NCI-H69 (cell line): ENCODE data around the gene CCDC92.
A peak's percentile ranks its signal among the peaks of the same experiment; 100 is the strongest.

Experiments used
- DNase-seq: peaks from one replicate; lab custom pipeline; 2025; lab: John Stamatoyannopoulos, UW

Gene CCDC92, protein sequence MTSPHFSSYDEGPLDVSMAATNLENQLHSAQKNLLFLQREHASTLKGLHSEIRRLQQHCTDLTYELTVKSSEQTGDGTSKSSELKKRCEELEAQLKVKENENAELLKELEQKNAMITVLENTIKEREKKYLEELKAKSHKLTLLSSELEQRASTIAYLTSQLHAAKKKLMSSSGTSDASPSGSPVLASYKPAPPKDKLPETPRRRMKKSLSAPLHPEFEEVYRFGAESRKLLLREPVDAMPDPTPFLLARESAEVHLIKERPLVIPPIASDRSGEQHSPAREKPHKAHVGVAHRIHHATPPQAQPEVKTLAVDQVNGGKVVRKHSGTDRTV

GRCh38 chr12:123972457-123973401, at the start of gene CCDC92, which contains the start of gene ZNF664:
Gene CCDC92 (minus strand): TSS chr12:123972831. CDS start chr12:123944305, 28,526 bp downstream.
Gene ZNF664 (plus strand): TSS chr12:123973215. CDS start chr12:124012145, 38,930 bp downstream.
- DNase-seq, result peak; percentile 99

DNA sequence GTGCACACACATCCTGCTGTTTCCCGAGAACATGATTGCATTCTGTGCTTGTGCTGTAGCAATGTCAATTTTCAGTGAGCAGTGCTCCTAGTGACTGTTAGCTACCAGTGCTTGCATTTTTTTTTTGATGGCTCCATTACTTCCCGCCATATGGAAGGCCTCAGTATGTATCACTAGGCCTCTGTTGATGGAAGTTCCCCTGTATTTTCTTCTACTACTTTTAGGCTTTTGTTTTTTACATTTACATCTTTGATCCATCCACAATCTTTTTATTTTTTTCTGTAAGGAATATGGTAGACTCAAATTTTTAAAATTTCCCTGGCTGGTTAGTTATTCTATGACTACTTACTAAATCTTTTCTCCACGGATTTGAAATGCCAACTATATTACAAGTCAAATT, 49.5 kb upstream of the CCDC92 start:
- peak; percentile 15 for DNase-seq

DNA sequence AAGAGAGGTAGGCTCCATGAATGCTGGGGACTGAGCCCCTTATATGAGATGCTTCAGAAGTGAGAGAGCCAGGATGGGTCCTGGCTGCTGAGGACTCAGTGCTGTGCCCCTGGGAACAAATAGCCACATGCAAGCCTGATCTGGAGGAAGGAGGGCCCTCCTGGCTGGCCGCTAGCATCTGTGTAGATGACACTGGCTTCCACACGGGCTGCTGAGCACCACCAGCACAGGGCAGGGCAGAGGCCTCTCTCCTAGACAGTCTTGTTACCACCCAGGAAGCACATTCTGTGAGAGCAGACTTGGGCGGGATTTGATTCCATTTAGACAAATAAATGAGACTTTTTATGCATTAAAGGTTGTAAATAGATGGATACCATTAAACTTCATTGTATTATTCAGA, 48.4 kb upstream of the CCDC92 start:
- DNase-seq, result no peak

- DNase-seq, result no peak
Measured at GRCh38 chr12:124020514-124020949, 47.9 kb upstream of the CCDC92 start.

DNA sequence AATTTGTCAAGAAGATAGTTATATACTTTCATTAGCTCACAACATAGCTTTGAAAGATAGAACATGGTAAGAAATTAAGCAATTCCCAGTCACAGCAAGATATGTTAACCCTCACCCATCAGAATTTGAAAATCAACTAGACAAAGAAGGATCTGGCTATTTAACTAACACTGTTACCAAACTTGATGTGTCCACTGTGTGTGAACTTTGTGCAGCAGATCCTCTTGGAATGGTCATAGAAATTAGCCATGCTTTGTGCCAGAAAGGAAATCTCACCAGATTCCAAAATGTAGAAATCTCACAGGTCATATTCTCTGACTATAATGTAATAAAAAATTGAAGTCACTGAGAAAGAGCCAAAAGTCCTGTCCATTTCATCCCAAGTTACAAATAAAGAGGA, 46.5 kb upstream of the CCDC92 start:
- DNase-seq, result no peak

DNA sequence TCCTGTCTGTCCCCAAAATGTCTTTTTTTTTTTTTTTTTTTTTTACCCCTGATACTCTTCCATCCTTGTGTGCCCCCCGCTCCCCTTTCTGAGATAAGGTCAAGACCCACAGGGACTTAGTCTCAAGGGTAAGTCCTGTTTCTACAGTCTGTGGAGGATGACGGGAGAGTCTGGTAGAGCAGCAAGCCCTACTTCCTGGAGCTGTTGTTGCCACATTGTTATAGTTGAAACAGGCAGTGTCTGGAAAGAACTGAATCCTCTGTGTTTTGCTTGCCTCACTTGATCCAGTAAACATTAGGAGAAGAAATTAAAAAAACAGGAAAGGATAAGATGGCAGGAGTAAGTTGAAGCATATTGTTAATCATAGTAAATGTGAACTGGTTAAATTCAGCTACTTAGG, 45.9 kb upstream of the CCDC92 start:
- DNase-seq, result no peak

GRCh38 chr12:124017064-124017463, 44.4 kb upstream of the CCDC92 start:
- no peak for DNase-seq

- DNase-seq, result no peak
Measured at GRCh38 chr12:124015494-124016461, 43.1 kb upstream of the CCDC92 start.

- no peak for DNase-seq
Measured at GRCh38 chr12:124013073-124013472, 40.4 kb upstream of the CCDC92 start.

- no peak for DNase-seq
Measured at GRCh38 chr12:124011435-124012115, 38.9 kb upstream of the CCDC92 start.

DNA sequence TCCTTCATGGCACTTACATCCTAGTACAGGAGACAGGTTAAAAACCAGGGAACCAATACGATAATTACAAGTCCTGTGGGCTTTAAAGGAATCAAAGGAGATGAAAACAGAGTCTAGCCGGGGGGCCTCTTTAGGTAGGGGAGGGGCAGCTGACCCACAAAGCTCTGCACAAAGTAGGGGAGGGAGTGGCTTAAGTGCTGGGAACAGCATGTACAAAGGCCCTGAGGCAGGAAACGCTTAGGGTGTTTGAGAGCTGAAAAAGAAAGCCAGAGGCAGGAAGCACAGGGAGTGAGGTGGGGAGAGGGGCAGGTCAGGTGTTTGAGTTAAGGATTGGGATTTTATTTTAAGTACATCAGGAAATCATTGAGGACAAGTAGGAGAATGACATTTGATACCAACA, 38.1 kb upstream of the CCDC92 start:
- peak; percentile 15 for DNase-seq

DNA sequence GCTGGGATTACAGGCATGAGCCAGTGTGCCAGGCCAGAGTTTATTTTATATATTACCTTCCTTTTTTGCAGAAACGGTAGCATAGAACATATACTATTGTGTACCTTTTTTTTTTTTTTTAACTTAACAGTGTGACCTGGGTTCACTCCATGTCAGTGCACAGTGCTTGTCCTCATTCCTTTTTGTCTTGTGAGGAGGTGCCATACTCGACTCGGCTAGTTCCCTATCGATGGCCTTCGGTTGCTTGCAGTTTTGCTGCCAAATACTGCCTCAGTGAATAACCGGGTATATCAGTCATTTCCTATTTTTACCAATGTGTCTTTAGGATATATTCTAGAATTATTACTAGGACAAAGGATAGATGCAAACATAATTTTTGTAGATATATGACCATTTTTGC, 37.1 kb upstream of the CCDC92 start:
- no peak for DNase-seq

DNA sequence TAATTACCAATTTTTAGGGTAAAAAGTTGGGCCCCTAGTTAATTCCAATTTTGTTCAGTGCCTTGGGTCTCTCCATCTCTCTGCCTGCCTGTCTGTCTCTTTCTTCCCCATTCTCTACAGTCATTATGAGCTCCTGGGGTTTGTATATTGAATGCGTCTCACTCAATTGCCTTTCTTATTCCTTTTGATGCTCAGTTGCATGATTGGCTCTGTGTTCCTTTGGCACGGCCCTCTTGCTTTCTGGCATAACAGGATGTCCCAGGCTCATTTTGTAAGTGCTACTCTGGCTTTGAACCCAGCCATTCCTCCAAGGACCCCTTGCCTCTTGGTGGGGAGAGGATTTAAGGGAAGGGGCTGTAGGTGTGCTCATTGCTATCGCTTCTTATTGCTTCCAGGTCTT, 36.0 kb upstream of the CCDC92 start:
- no peak for DNase-seq

GRCh38 chr12:124007826-124008570, 35.4 kb upstream of the CCDC92 start:
- DNase-seq, result no peak

- no peak for DNase-seq
Measured at GRCh38 chr12:124006846-124007713, 34.4 kb upstream of the CCDC92 start.

DNA sequence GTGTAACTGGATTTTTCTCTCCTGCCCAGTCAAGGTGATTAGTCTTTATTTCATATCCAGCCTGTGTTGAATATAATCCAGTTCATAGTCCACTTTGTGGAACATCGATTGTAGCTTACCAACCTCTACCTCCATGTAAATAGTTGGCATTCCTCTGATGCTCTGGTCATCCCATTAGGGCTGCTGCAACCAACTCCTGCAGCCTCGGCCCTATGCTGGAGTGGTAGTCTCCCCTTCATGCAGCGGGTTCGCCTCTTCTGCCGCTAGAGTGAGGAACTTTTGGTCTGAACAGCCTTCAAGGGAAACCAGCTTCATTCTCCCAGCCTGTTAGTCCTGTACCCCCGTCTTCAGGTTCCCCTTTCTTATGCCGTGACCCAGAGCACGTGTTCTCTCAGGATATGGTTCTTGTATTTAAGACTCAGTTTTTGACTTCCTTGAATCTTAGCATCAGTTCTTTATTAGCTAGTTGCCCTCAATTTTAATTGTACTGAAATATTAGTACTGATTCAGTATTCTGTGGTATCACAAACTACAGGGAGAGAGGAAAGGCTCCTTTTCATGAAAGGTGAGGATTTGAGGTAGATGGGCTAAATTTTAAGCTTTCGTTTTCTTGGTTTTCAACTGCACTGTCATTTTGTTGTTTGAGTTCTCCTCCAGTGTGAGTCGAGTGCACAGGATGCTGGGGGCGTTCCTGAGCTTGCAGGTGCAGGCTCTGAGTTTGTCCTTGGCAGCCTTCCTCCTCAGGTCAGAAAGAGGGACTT, 33.6 kb upstream of the CCDC92 start:
- DNase-seq, result no peak

GRCh38 chr12:124004233-124004875, 31.7 kb upstream of the CCDC92 start:
- DNase-seq, result no peak

GRCh38 chr12:124002654-124003053, 30.0 kb upstream of the CCDC92 start:
- no peak for DNase-seq
